Measurements from ENCODE around the gene GCGR.

The GCGR gene

DNA sequence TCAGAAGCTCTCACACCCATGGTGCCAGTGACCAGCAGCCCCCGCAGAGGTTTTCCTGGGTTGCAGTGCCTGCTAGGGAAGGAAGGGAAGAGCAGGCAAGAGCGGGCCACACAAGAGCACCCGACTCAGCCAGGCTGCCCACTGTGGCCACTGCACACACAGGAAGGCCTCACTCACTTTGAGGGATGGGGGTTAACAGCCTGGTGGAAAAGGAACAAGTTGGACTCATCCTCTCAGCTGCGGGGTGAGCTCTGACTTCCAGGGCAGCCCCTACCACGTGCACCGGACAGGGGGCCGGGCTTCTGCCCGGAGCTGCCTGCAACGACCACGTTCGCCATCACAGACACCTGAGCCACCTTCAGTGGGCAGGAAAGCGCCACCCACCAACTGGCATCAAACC lies 48.3 kb downstream of the GCGR start:
- DNase-seq: no peak

DNA sequence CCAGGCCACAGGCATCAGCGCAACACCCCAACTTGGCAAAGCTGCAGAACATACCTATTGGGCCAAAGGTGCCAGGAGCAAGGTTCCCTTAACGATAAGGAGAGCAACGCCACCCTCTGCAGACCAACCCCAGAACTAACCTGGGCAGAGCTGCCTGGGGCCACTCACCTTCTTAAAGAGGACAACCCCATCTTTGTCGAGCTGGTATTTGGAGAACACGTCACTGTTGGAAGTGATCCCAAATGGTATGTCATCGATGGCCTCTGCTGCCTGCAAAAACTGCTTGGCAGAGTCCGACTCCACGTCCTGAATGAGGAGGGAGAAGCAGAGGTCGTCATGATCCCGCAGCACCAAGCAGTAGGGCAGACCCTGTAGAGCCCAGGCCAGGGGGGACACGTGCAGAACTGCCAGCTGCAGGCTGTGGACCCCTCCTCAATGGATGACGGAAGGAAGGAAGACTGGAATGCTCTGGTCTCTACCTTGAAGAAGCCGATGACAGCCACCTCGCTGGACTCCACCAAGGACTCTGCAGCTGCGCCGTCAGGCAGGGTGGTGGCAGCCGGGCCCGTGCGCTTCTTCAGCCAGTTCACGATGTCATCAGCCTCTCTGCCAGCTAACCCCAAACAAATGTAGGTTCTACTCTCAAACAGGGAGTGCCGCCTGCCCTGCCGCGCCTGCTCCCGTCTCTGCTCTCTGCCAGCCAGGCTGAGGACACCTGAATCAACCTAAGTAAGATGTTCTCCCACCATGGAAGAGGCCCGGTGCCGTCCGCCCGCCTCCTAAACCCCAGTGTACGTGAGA lies 51.2 kb downstream of the GCGR start:
- DNase-seq: no peak

DNA sequence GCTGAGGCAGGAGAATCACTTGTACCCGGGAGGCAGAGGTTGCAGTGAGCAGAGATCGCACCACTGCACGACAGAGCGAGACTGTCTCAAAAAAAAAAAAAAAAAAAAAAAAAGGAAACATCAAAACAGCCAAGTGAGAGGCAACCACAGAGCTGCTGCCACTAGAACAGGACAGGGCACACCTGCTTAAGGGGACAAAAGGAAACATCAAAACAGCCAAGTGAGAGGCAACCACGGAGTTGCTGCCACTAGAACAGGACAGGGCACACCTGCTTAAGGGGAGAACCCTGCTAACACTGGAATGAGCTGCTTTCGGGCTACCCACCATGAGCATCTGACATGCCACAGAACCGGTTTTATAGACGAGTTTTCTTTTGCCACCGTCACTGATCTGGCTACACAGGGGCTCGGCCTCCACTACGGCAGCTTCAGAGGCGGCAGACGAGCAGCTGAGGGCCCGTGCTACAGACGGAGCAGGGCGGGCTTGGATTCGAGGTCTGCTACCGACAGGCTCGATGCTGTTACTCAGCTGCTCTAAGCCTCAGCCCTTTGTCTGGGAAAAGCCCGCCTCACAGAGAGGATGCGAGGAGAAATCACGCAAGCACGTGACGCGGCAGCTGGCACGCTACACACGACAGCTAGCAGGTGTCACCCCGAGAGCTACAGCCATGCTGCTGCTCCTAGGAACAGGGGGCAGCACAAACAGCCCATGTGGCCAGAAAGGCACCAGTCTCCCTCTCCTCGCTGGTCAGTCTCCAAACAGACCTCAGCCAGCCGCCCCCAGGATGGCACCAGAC lies 54.4 kb downstream of the GCGR start:
- DNase-seq: no peak

DNA sequence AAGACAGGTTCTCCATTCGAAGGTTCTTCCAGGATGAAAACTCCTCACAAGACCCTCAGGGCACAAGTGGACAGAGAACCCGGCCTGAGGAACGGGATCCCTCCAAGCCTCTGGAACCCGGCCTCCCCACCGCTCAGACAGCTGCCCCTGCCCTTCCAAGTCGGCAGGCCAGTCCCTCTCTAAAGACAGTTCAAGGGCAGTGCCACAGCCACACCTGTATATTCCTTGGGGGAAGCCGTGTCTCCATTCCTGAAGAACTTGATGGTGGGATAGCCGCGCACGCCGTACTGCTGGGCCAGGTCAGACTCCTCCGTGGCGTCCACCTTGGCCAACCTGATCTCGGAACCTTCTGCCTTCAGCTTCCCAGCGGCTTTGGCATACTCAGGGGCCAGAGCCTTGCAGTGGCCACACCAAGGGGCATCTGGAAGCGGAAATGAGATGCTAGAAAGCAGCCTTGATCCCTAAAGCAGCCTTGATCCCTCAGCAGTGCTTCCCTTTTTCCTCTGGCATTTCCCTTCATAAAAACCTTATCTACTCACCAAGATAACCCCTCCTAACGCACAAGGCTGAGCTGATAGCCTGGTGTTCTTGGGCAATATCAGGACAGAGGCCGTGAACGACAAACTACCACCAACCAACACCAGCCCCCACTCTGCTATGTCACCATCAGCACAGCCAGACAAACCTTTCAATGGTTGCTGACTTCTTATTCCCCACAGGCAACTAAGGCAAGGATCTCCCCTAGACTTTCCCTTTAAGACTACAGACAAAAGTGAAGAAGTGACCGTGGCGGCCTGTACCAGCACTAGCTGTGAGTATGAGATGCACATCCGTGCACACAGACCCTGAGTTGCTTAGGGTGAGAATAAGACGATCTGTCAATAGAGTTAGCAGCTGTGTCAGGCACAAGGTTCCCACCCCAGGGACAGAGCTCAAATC lies 55.3 kb downstream of the GCGR start:
- DNase-seq: peak; percentile 72

DNA sequence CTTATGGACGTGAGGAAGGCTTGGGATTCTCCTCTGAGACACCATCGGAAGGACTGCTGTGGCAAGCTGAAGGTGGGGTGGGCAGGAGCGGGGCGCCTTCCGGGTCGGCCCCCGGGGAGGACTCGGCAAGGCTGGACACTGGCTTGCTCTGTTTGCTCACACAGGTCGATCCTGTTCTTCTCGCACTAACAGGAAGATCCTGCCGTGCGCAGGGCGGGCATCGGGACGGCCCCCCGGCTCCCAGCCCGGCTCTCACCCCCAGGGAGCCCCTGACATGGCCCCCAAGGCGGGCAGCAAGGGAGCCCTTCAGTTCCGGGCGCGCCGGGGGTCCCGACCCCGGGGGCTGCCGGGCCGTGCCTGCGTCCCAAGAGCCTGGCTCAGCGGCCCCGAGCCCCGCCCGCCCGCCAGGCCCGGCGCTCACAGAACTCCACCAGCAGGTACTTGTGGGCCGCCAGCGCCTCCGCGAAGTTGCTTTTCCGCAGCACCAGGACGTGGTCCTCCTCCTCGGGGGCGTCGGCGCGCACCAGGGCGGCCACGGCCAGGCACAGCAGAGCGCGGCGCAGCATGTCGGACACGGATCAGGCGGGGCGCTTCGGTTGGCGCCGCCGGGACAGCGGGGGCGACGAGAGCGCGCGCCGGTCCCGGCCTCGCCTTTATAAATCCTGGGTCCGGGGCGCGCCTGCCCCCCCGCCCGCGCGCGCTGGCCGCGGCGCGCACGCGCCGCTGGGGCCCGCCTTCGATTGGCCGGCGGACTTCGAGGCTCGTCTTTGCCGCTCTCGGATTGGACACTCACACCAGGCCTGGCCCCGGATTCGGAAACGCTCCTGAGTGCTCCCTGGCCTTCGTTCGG lies 56.2 kb downstream of the GCGR start, which contains the start of gene P4HB:
Gene P4HB (minus strand): TSS at position 630 of the 850 bp plus-strand sequence. CDS start 64 bp downstream, at position 566.
- DNase-seq: no peak

DNA sequence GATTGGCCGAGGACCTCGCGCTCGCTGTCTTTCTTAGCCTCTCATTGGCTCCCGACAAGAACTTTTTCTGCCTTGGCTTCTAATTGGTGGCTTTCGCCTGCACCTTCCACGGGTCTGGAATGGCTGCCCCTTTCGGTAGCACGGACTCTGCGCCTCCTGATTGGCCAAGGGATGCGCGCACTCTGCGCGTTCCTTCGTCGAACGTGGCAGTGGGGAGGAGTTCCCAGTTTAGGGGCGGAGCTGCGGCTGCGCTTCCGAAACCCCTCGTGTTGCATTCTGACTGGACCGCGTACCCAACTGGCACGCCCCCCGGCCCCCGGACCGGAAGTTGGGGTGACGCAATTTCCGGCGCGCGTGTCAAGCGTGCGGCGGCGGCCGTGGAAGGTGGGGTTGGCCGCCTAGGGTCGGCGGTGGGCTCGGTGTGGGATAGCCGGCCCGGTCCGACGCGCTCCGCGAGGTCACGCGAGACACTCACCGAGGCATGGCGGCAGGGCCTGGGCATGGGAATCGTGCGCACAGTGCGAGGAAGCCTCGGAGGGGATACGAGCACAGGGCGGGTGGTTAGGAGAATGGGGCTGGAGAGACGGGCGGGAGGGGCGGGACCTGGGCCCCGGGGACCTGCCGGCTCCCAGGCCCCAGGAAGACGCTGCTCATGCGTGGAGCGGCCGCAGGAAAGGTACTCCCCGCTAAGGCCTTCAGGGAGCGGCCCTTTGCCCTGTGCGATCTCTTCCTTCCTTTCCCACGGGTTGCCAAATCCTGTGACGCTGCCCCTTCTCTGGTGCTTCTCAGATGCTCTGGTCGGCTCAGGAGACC lies 57.0 kb downstream of the GCGR start:
- DNase-seq: peak; percentile 100

DNA sequence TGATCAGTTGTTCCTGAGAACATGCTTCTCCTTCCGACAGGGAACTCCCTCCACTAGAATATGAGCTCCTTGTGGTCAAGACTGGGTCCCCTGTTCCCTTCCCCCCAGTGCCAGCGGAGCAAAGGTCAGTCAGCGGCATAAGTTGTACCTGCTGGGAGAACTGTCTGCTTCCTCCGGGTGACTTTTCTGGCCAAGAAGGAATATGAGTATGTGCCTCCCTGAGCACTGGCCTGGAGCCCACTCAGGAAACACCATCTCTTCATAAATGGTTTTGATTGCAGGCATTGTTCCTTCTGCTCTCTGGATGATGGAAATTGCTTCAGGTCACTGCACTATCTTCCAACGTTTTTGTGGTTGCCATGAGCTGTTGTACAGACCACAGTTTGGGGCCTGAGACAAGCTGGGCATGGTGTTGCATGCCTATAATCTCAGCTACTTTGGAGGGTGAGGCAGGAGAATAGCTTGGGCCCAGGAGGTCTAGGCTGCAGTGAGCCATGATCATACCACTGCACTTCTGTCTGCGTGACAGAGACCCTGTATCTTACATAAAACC lies 59.2 kb downstream of the GCGR start:
- DNase-seq: peak; percentile 42
